Left cardiac atrium (tissue), 4 donors: ENCODE measurements around the gene ZDHHC11. TPM values are rescaled to one million over a fixed set of nuclear protein-coding genes. Genes with fewer than 3 reads are reported as not detected.
"Not testable (repeated sequence)": the region's sequence is repeated elsewhere in the genome, so short reads cannot be mapped to it uniquely, and the experiment has no call there.

Experiments
- ATAC-seq, 2 donors: fragments of 200-7000 bp; cut with Tn5 transposase; one replicate each; pipeline ENCODE4 v1.9.1; 2020; ENCODE audit warnings: mild to moderate bottlenecking in 2 of 2, moderate library complexity in 2 of 2
- DNase-seq: peaks from one replicate; pipeline ENCODE4 v3.0.0-alpha.2; 2020
- intact Hi-C, 2 donors: fragments of 100-400 bp; cut with DNase I; formaldehyde crosslinking; loops; one replicate each; pipeline versions ENCODE4 v1.14.1 to v1.15.1; 2022 to 2023
- total RNA-seq, 2 donors: library from RNA; stranded (reverse); fragmentation: NEBNext Ultra II Directional; extraction: Animal tissue kit (Norgen Biotek cat#: 25700); gene quantifications; one replicate each; pipeline ENCODE4 v1.2.1, GENCODE V29; 2021
- donor health status: DM: no; HTN: yes; CAD: no.
- donor health status: DM: no; HTN: yes; CAD: no; lungs with severe emphysema.
- donor health status: DM: yes; HTN: yes; CAD: no.
- donor health status: Dilated cardiomyopathy.

ZDHHC11 gene
- total RNA-seq, 2 donors from 2014 or later = 31.1 to 36.7 TPM

DNA sequence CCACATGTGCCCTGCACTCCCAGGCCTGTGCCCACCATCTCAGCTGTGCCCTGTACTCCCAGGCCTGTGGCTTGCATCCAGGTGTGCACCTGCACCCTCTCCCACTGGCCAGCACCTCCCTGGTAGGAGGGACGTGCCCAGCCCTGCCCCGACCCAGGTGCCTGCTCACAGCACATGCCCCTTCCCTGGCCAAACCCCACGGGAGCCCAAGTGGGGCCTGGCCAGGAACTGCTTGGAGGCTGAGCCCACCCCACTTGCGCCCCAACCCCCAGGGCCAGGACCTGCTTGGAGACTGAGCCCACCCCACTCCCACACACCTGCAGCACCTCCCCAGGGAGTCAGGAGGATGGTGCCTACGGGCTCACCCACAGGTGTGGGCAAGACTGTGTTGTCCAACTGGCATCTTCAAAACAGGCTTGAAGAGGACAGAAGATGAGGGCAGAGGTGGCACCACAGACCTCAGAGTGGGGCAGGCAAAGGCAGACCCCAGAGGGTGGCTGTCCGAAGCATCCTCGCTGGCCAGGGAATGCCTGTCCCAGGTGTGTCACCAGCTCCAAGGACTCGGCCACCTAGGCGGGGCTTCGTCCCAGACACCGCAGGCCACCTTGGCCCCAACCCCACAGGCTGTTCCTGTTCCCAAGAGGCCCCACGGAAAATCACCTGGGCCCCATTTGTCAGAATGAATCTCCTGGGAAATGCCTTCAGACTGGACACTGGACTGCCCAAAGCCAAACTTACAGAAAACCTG, 77.1 kb downstream of the ZDHHC11 start:
- no peak for DNase-seq
- intact Hi-C loops = no loop called here
- ATAC-seq = no peak

DNA sequence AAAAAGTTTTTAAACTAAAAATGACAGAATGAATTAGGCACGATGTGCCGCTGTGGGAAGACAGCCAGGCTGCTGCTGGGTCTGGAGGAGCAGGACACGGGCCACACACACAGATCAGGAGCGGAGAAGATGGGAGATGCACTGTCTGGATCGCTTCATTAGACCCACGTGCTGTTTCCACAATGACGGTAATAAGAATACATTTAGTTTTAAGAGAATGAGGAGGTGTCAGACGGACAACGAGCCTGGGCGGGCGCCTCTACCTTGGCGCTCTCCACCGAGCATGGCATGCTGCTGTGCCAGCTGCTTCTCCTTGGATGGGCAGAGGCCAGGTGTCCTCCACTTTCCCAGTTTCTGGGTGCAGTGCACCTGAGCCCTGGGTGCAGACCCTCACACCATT, 77.9 kb downstream of the ZDHHC11 start:
- DNase-seq, intact Hi-C loops, ATAC-seq: not testable (repeated sequence)

DNA sequence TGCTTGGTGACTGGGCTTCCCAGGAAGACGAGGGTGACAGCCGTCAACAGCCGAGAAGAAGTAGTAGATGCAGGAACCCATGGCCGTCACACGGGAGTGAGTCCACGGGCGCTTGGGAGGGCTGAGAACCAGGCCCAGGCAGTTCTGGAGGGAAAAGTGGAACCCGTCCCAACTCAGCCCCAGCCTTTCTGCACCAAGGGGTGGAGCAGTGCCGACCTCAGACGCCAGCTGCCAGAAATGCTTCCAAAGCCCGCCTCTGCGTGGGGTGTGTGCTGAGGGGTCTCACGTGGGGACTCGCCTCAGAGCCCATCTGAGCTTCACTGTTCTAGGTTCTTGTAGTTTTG, 78.3 kb downstream of the ZDHHC11 start:
- intact Hi-C loops, DNase-seq: not testable (repeated sequence)
- ATAC-seq = peak in 1 of 2 donors; percentile 10

DNA sequence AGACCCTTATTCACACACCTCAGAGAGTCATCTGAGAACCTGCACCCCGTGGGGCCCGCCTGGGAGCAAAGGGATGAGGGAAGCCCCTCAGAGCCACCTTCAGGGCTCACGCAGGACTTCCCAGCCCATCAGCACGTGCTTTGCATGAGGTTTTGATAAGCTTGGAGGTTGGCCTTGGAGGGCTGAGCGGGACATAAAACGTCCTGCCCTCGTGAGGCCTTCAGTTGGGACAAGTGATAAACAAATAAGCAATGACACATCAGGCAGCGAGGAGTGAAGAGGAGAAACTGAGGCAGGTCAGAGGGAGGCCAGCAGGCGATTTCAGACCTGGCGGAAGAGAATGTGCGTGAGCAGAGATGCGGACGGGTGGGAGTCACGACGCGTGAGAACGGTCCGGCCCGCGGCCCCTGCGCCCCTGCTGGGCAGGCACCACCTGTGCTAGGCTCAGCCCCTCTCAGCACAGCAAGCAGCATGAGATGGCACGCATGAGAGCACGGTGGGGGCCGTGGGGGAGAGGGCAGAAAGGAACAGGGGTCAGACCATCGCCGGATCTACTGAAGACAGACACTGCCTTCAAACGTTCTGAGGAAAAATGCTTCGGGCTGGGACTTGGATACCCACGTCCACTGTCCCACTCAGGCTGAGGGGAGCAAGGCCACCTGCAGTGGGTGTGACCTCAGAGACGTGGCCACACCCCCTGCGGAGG, 78.8 kb downstream of the ZDHHC11 start:
- ATAC-seq, intact Hi-C loops, DNase-seq: not testable (repeated sequence)

DNA sequence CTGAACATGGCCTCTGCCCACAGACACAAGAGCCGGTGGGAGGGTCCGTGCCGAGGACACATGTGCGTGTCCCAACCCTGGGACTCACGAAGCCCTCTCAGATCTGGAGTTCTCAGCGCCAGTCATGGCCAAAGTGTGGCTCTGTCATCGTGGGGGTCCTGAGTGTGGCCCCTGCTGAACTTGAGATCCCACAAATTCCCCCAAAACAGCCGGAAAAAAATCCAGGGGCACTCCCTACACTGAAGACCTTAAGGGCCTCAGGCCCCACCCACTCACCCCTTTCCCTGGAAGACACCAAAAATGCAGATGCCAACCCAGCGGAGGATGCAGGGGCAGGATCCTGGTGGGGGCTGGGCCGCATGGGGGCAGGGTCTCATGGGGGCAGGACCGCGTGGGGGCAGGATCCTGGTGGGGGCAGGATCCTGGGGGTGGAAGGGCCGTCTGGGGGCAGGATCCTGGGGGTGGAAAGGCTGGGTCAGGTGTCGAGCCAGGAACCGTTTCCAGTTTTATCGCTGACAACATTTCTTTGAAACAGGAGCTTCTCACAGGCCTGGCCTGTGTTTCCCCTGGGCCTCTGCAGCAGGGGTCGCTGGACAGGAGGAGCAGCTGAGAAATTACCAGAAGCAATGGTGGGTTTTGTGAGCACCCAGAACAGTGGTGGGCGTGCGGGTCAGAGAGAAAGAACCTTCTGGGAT, 79.6 kb downstream of the ZDHHC11 start:
- intact Hi-C loops, DNase-seq, ATAC-seq: not testable (repeated sequence)

DNA sequence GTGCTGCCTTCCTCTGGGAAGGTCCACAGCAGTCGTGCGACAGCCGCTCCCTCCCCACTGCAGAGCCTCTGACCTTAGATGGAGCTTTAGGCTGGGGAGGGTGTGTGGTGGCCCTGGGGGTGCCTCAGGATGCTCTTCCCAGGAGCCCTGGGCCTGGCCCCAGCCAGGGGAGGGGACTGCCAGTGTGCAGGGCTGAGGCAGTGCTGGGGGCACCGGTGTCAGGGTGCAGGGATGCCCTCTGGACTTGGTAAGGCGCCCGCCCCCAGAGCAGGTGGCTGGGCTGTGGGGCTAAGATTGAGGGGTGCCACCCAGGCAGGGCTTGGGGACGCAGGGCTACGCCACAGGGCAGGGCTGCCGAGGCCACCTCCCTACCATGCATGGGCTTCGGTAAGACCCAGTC, 80.2 kb downstream of the ZDHHC11 start:
- ATAC-seq, intact Hi-C loops, DNase-seq: not testable (repeated sequence)

DNA sequence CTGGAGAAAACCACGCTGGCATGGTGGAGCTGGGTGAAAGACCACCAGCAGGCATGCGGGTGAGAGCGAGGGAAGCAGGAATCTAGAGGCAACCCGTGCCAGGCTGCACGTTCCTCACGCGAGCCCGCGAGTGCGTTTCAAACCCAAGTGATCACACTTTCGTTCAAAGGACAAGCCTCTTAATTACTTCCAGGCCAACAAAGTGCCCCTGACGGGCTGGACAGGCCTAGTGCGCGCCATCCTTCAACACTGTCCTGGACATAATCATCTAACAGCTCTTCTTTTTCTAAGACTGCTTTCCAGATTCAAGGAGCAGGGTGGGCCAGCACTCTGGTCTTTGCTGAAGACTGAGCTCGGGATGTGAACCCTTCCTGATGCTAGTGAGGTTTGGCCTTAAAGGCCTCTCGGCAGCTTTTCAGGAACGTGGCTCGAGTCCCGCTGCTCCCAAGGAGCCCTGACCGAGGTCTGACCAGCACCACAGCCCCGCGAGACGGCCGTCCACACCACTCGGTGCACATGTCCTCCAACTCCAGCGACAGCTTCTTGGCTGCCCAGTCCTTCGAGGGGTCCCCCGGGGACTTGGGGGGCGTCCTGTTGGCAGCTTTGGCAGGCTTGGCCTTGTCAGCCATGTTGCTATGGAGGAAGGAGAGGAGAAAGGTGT, 81.2 kb downstream of the ZDHHC11 start:
- peak; percentile 8 to 51 for ATAC-seq
- intact Hi-C loops = not testable (repeated sequence)

DNA sequence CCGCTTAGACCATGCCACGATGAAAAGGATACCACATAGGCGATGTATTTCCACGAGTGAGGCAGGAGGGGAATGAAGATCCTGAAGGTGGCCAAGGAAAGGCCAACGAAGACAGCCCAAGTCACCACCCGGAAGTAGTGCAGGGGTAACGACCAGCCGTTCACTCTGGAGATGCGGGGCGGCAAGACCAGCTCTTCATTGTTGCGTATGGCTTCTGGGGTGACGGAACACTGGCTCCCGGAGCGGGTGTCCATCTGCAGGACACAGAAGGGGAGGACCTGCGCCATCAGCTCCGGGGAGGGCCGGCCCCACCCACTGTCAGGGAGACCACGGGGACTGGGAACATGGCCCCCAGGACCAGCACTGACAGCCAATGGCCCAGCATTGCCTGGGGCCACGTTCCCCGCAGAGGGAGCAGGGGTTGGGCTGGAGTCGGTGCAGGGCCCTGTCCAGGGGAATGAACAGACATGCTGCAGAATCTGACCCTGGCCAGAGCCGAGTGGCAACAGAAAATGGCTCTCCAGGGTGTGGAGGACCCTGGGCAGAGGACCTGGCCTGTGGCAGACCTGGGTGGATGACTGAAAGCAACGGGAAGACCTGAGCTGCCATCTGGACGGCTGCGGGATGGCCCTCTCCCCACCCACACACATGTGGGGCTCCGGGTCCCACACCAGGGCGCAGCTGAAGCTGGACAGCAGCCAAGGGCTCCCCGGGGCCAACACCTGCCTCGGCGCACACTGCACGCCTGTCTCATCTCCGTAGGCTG, 83.9 kb downstream of the ZDHHC11 start:
- DNase-seq (no peak), ATAC-seq (no peak)
- intact Hi-C loops = no loop called here

More for the DNA sequence above, 81.2 kb downstream of the ZDHHC11 start:
- not testable (repeated sequence) for DNase-seq

DNA sequence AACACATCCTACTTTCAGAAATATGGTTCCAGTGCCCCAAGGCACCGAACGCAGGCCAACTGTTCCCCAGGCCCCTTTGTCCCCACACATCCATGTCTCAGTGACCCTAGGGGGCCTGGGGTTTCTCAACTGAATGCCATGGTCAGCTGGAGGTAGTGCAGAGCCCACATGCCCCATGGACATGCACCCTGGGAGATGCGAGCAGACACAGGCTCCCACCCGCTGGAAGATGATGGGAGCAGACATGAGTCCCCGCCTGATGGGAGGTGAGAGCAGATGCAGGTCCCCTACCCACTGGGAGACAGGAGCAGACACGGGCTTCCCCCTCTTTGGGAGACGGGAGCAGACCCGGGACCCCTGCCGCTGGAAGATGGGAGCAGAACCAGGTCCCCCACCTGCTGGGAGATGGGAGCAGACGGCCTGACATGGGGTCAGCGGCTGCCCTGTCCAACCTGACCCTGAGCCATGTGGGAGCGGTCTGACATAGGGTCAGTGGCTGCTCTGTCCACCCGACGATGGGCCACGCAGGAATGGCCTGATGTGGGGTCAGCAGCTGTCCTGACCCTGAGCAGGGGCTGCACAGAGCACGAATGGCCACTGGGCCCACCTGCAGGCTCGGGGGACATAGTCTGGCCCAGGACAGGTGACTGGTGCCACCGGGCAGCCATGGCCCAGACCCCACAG, 84.7 kb downstream of the ZDHHC11 start:
- ATAC-seq = no peak

DNA sequence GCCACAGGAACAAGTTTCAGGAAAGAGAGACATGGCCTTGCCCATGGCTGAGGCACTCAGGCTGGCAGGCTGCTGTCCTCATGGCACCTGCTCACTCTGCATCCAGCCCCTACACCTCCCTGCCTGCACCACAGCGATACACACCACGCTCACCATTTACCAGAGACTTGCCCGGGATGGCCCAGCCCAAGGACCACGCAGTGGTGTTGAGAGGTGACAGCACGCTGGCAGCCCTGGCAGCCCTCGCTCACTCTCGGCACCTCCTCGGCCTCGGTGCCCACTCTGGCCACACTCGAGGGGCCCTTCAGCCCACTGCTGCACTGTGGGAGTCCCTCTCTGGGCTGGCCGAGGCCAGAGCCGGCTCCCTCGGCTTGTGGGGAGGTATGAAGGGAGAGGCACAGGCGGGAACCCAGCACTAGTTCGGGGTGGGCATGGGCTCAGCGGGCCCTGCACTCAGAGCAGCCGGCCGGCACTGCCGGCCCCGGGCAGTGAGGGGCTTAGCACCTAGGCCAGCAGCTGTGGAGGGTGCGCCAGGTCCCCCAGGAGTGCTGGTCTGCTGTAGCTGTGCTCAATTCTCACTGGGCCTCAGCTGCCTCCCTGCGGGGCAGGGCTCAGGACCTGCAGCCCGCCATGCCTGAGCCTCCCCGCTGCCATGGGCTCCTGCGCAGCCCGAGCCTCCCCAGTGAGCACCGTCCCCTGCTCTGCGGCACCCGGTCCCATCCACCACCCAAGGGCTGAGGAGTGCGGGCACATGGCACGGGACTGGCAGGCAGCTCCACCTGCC, 86.6 kb downstream of the ZDHHC11 start:
- ATAC-seq = no peak
- peak; percentile 26 for DNase-seq
- intact Hi-C loops = no loop called here

More for the DNA sequence above, 84.7 kb downstream of the ZDHHC11 start:
- DNase-seq = no peak
- intact Hi-C loops = no loop called here

DNA sequence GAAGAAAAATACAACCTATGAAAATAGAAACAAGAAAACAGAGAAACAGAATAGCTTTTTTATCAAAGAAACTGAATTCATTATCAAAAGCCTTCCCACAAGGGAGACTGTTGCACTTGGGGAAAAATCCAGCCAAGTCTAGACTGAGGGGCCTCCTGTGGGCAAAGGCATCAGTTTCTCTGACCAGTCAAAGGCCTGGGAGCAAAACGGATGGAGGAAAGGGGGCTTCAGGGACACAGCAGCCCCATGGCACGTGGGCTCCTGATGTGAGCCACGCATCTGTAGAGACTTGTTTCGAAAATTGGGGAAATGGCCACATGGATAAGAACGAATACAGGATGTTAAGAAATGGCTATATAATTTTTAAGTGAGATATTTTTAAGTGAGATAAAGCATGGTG, 87.4 kb downstream of the ZDHHC11 start:
- intact Hi-C loops = no loop called here
- no peak for ATAC-seq
- no peak for DNase-seq

DNA sequence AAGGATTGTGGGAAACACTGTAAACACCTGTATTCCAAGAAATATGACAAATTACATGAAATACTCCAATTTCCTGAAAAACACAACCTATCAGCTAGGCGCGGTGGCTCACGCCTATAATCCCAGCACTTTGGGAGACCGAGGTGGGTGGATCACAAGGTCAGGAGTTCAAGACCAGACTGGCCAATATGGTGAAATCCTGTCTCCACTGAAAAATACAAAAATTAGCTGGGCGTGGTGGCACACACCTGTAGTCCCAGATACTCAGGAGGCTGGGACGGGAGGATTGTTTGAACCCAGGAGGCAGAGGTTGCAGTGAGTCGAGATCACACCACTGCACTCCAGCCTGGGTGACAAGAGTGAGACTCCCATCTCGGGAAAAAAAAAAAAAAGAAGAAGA, 87.8 kb downstream of the ZDHHC11 start:
- intact Hi-C loops, DNase-seq, ATAC-seq: not testable (repeated sequence)

DNA sequence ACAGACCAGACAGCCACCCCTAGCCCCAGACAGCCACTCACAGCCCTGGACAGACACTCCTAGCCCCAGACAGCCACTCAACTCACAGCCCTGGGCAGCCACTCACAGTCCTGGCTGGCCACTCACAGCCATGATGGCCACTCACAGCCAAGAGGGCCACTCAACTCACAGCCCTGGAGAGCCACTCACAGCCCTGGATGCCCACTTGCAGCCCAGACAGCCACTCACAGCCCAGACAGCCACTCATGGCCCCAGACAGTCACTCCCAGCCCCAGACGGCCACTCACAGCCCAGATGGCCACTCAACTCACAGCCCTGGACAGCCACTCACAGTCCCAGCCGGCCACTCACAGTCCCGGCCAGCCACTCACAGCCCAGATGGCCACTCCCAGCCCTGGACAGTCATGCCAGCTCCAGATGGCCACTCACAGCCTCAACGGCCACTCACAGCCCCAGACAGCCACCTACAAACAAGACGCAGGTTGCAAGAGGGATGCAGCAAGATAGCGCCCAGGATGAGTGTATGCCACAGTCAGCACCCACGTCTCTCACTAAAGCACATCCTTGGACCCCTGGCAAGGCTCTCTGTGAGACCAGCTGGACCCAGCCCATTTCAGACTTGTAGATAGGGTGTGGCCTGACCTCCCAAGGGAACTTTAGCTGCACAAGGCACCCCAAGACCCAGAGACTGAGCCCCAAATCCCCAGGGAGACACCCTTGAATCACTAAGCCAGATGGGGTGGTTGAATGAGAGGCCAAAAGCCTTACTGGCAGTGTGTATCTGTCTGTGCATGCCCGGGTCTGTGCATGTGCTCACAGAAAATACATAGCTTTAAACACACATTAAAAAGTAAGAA, 88.7 kb downstream of the ZDHHC11 start:
- intact Hi-C loops = no loop called here
- ATAC-seq (no peak), DNase-seq (peak; percentile 59)

DNA sequence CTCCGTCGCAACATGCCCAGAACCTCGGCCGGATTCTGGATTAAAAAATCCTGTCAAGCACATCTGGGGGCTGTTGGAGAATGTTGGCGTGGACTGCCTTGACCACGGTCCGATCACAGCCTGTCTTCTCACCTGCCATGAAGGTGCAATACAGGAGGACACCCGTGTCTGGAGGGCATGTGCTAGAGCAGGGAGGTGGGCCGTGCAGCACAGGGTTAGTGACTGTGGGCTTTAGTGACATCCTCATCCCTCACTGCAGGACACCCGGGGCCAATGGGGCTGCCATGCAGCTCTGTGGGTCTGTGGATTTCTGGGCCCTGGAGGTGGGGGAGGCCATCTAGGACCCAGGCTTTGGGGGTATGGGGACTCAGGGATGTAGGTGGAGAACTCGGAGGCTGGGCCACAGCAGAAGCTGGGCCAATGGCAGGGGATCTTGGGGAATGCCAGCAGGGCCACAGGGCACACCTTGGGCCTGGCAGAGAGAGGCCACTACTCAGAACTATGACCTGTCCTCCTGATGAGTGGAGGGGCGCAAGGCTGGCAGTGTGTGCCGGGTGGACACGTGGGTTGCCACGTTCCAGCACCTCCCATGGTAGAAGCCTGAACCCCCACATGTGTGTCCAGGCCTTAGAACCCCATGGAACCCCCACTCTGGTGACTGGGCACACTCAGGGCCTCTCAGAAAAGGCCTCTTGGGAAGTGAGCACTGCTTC, 89.6 kb downstream of the ZDHHC11 start:
- DNase-seq (peak; percentile 40), ATAC-seq (no peak)
- intact Hi-C loops = no loop called here

DNA sequence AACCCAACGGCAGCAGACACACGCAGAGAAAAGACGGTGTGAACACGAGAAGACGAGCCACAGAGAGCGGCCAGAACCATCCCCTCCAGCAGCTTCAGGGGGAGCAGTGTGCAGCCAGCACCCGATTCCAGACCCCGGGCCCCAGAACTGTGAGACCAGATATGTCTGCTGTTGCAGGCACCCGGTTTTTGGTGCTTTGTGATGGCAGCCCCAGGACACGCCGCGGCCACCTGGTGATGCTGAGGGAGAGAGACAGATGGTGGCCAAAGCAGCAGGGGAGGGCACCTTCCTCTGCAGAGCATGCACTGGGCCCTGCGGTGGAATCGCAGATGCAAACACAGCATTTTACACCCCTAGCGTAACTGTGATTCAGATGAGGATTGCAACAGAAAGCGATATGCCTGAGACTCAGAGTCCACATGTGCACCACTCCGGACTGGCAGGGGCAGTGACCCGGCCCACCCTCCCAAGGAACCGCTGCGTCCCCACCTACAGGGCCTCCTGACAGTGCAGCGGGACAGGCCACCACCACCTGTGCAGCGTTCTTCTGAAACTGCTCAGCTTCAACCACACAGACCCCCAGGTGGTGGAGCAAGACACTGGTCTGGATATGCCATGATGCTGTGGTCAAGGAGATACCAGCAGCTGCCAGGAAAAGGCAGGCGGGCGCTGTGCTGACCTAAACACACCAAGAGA, 90.3 kb downstream of the ZDHHC11 start:
- ATAC-seq = no peak
- DNase-seq = peak; percentile 52

More for the DNA sequence above, 90.3 kb downstream of the ZDHHC11 start:
- intact Hi-C loops = no loop called here
